AG10803 (cell line): ENCODE results near the gene FRAS1.
A peak's percentile ranks its signal among the peaks of the same experiment; 100 is the strongest.

Source experiments
- DNase-seq: peaks from one replicate; pipeline ENCODE4 v3.0.0; 2010; ENCODE audit warnings: low read depth
- H3K4me3 ChIP-seq: 2 replicates; pipeline ENCODE4 v1.5.1; 2011; ENCODE audit warnings: mild to moderate bottlenecking, low read length, control low read depth
- TF ChIP-seq, protein P1 (sequence below): conservative IDR thresholded peaks from 2 replicates; pipeline ENCODE4 v1.5.1; 2011; ENCODE audit warnings: mild to moderate bottlenecking, low read length, control low read depth, inconsistent platforms

Gene FRAS1

DNA sequence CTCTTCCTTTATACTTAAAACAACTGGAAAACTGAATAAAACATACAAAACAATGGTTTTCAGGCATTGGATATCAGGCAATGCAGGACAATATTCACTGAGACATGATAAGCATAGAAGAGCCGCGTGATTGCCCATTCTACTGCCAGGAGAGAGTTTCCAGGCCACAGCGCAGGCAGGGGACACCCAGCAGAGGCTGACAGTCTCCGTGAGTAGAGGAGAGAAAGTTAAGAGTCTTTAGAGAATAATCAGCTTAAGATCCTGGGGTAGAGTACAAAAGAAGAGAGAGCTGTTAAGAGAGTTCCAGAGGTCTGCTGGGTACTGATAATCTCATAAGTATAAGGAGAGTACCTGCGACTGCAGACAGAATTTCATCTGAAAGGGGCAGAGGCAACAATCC is 18.4 kb upstream of the FRAS1 start:
- TF ChIP-seq, protein P1, sequence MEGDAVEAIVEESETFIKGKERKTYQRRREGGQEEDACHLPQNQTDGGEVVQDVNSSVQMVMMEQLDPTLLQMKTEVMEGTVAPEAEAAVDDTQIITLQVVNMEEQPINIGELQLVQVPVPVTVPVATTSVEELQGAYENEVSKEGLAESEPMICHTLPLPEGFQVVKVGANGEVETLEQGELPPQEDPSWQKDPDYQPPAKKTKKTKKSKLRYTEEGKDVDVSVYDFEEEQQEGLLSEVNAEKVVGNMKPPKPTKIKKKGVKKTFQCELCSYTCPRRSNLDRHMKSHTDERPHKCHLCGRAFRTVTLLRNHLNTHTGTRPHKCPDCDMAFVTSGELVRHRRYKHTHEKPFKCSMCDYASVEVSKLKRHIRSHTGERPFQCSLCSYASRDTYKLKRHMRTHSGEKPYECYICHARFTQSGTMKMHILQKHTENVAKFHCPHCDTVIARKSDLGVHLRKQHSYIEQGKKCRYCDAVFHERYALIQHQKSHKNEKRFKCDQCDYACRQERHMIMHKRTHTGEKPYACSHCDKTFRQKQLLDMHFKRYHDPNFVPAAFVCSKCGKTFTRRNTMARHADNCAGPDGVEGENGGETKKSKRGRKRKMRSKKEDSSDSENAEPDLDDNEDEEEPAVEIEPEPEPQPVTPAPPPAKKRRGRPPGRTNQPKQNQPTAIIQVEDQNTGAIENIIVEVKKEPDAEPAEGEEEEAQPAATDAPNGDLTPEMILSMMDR, result no peak
- no peak for DNase-seq
- H3K4me3 ChIP-seq, result no peak overlapping the region

DNA sequence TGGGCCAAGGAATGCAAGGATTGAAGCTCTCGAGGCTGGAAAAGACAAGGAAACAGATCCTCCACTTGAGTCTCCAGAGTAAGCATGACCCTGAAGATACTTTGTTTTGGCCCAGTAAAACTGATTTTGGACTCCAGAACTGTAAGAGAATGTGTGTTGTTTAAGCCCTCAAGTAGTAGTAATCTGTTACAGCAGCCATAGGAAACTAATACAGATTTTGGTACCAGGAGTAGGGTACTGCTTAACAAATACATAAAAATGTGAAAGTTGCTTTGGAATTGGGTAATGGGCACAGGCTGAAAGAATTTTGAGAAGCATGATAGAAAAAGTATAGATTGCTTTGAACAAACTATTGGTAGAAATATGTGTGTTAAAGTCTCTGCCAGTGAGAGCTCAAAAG is 17.4 kb upstream of the FRAS1 start:
- DNase-seq, result no peak
- no peak overlapping the region for H3K4me3 ChIP-seq
- TF ChIP-seq, protein P1, result no peak

DNA sequence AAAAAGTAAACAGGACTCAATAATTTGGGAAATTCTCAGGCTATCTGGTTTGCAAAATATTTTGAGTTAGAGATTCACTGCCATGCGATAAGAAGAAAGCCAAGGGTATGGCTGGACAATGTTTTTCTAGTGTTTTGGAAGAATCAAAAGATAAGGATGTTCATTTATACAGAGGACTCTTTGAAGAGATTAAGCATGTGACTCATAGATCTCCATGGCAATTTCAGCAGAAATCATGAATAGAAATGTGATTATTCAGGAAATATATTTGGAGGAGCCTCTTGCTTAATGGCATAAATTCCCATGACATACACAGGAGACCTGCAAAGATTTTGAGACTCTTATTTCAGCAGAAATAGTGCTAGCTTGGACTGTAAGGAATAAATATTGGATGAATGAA is 16.7 kb upstream of the FRAS1 start:
- TF ChIP-seq, protein P1, result no peak
- no peak overlapping the region for H3K4me3 ChIP-seq
- no peak for DNase-seq

DNA sequence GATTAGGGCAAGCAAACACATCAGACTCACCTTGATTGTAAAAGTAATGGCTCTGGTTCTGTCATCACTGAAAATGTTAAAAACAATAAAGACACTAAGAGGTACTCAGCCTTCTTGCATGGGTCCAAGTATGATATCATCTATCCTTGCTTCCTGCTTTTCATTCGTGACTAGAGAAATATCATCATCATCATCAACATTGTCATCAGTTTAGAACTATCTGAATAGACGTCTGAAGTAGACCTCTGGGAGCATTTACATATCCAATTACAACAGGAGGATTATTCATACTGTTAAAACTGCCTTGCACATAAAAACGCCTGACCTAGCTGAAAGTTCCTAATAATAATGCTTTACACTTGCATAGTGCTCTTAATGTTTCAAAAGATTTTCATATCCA is 9.8 kb upstream of the FRAS1 start:
- TF ChIP-seq, protein P1, result no peak
- no peak for DNase-seq
- no peak overlapping the region for H3K4me3 ChIP-seq

DNA sequence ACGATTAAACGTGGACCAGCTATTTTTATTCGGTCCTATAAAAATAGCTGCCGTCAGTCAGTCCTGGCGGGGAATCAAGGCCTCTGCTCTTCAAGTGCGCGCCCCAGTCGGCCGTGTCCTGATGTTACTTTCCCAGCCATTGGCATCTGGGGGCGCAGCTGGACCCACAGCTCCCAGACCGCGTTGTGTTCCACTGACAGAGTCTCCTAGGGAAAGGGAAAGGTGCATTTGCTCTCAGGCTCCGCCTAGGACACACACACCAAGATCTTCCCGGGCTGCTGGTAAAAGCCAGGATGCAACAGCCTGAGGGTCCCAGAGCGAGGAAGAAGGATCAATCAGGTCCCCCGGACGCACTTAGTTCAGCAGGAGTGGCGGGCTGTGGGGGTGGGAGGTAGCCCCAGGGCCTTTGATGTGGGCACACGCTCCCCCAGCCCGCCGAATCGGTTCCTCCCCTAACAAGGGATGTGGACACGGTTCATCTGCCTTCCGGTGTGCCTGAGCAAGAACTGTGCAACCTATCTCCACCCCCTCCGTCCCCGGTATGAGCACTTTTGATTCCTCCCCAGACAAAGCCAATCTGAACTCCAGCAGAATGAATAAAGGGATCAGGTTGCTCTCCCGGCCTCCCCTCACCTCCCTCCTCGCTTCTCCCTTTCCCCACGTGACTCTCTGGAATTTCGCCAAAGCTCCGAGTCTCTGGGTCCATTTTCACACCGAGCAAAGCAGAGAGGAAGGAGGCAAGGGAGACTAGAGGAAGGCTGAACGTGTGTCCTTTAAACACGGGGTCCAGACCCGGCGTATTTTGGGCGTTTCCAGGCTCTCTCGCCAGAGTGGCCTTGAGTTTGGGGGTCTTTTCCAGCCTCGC is 626 bp upstream of the FRAS1 start:
- TF ChIP-seq, protein P1, result peak; percentile 13
- peak; percentile 56 for DNase-seq
- H3K4me3 ChIP-seq, result peak overlapping the region; percentile 76

DNA sequence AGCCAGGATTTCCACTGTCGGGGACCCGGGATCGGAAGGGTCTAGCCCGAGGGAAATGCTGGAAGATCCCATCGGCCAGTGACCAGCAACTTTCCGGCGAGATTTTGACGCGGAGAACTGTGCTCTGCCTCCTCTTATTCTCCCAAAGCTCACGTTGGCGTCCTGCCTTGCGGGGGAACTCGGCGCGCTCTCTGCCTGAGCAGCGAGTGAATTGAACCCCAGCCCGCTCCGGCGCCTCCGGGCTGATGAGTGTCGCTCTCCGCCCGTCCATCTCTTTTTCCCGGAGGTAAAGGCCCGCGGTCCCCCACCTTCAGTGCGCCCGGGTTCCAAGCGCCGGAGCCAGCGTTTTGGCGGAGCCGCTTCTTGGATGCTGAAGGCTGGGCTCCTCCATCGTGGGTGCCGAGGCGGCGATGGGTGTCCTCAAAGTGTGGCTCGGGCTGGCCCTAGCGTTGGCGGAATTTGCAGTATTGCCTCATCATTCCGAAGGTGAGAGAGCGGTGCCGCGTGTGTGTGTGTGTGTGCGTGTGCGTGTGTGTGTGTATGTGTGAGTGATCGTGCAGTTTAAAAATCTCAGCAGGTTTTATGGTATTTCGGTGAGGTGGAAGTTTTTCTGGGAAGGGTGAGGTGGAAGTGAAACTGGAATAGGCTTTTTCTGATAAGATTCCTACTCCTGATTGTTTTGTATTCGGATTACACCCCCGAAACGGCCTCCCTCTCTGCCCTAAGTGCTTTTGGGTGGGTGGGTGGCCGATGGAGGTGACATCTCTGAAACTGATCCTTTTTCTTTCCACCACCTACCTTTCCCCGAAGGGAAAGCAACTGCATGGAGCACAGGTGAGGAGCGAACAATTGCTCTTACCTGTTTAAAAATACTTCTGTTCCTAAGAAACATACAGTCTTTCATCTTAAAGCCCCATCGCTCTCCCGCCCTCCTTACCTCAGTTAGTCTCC is 752 bp downstream of the FRAS1 start:
- peak; percentile 42 for DNase-seq
- TF ChIP-seq, protein P1, result no peak
- peak overlapping the region; percentile 76 for H3K4me3 ChIP-seq
